Lower leg skin (tissue), 4 donors: Measurements from ENCODE around the gene RAD51AP2. TPM values are rescaled to one million over a fixed set of nuclear protein-coding genes. Genes with fewer than 3 reads are reported as not detected.

Experiments
- DNase-seq, 2 donors: peaks; one replicate each; pipeline ENCODE4 v3.0.0-alpha.2; 2019; ENCODE audit warnings: low spot score in 2 of 2
- H3K4me3 ChIP-seq: fragments of 200-600 bp; sonication (generic); 2 replicates; pipeline ENCODE4 v1.5.1; 2017; ENCODE audit warnings: mild to moderate bottlenecking, low read depth; ENCODE audit not compliant: poor library complexity, severe bottlenecking
- CTCF ChIP-seq, 3 donors: fragments of 450-650 bp; IDR thresholded peaks; one replicate each; pipeline ENCODE4 v1.5.1; 2016; ENCODE audit warnings: antibody characterized with exemption in 3 of 3, mild to moderate bottlenecking in 3 of 3, moderate library complexity in 2 of 3
- POLR2A ChIP-seq, 2 donors: fragments of 450-650 bp; IDR thresholded peaks; one replicate each; pipeline ENCODE4 v1.6.1; 2016 to 2017; ENCODE audit warnings: antibody characterized with exemption in 2 of 2, mild to moderate bottlenecking in 1 of 2, moderate library complexity in 1 of 2
- WGBS, 2 donors: methylation state at CpG; one replicate each; pipeline ENCODE4 v1.1.5; 2018; 5-methylcytosine and 5-hydroxymethylcytosine counted together
- intact Hi-C: fragments of 100-400 bp; cut with DNase I; formaldehyde crosslinking; loops from one replicate; pipeline ENCODE4 v1.15.0; 2023; ENCODE audit warnings: low total_unique reads
- total RNA-seq, 4 donors: library from RNA; depleted of rRNA; stranded (reverse); fragments of >200 nt; gene quantifications; one replicate each; pipeline ENCODE4 v1.1.0, GENCODE V29; 2016

Gene RAD51AP2
- total RNA-seq, 4 donors from 2014 or later, result 0.15 to 0.30 (median 0.23) TPM; not detected in 1

- no peak for TF ChIP-seq CTCF (IDR thresholded peaks at IDR 0.05)
- TF ChIP-seq POLR2A (IDR thresholded peaks at IDR 0.05), result no peak
- intact Hi-C loops, result no loop called here
- no peak overlapping the region for H3K4me3 ChIP-seq
- WGBS, 2 donors, result 82 to 83% methylated on average over 2 of the region's 2 CpGs
- DNase-seq, result no peak
Observed at GRCh38 chr2:17533546-17533945, 15.3 kb upstream of the RAD51AP2 start.

DNA sequence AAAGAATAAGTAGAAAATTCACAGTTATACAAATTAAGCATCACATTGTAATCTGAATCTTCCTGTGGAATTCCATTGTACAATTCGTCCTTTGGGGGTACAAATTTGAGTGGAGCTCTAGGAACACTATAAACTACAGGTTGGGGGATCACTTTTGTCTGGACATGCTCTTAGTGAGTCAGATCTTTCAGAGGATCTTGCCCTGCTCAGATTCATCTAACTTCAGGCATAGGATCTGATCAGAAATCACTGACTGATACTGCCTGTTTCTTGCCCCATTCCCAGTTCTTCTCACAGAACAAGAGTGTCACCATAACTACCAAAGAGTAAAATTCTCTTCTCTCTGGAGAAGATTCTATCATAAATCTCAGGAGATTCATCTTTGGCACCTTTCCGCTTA lies 11.5 kb upstream of the RAD51AP2 start:
- H3K4me3 ChIP-seq, result no peak overlapping the region
- 71 to 75% methylated on average over 2 of the region's 2 CpGs for WGBS, 2 donors
- no peak for TF ChIP-seq CTCF (IDR thresholded peaks at IDR 0.05)
- TF ChIP-seq POLR2A (IDR thresholded peaks at IDR 0.05), result no peak
- intact Hi-C loops, result no loop called here
- no peak for DNase-seq

- TF ChIP-seq POLR2A (IDR thresholded peaks at IDR 0.05) (no peak), CTCF (IDR thresholded peaks at IDR 0.05) (no peak)
- intact Hi-C loops, result no loop called here
- H3K4me3 ChIP-seq, result no peak overlapping the region
- 85 to 89% methylated on average over 6 of the region's 6 CpGs for WGBS, 2 donors
- no peak for DNase-seq
Observed at GRCh38 chr2:17522303-17522702, 4.1 kb upstream of the RAD51AP2 start.

GRCh38 chr2:17521621-17522020 lies 3.4 kb upstream of the RAD51AP2 start:
- no peak overlapping the region for H3K4me3 ChIP-seq
- TF ChIP-seq POLR2A (IDR thresholded peaks at IDR 0.05) (no peak), CTCF (IDR thresholded peaks at IDR 0.05) (no peak)
- intact Hi-C loops, result no loop called here
- DNase-seq, result no peak
- 93 to 94% methylated on average over 2 of the region's 2 CpGs for WGBS, 2 donors

- 63 to 72% methylated on average over 2 of the region's 2 CpGs for WGBS, 2 donors
- DNase-seq, result no peak
- intact Hi-C loops, result no loop called here
- H3K4me3 ChIP-seq, result no peak overlapping the region
- no peak for TF ChIP-seq POLR2A (IDR thresholded peaks at IDR 0.05)
- no peak for TF ChIP-seq CTCF (IDR thresholded peaks at IDR 0.05)
Observed at GRCh38 chr2:17520761-17521160, 2.5 kb upstream of the RAD51AP2 start.

DNA sequence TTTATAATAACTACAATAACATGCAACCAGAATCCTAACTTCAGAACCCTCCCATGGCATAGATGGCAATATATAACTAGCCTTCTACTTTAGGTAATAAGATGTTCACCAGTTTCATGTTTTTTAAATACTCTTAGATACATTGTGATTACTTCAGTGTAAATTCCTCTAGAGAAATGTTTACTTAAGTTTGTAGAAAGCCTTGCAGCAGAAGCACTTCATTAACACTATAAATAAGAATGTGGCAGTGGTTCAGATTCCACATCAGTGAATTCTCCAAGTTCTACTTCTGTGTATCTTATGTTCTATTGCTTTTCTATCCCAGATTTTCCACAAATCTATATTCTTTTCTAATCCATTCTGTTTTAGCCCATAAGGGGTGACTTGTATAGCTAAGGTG lies 1.2 kb upstream of the RAD51AP2 start:
- no peak overlapping the region for H3K4me3 ChIP-seq
- no peak for TF ChIP-seq POLR2A (IDR thresholded peaks at IDR 0.05)
- TF ChIP-seq CTCF (IDR thresholded peaks at IDR 0.05), result no peak
- DNase-seq, result no peak
- intact Hi-C loops, result no loop called here
